ENCODE data around the gene STPG3. TPM values are rescaled to one million over a fixed set of nuclear protein-coding genes. Genes with fewer than 3 reads are reported as not detected.
"Not testable (repeated sequence)": the region's sequence is repeated elsewhere in the genome, so short reads cannot be mapped to it uniquely, and the experiment has no call there.

STPG3 gene
- total RNA-seq, 1 donor from 2014 or later, result not detected

- TF ChIP-seq CTCF (conservative IDR thresholded peaks at IDR 0.05; ENCODE audit: low read depth, low read length), result no peak
- DNase-seq (ENCODE audit: low read depth), result no peak
- no peak overlapping the region for H3K4me3 ChIP-seq (ENCODE audit: low read depth, low read length)
Measured at GRCh38 chr9:137234758-137235423, 16.2 kb upstream of the STPG3 start.

DNA sequence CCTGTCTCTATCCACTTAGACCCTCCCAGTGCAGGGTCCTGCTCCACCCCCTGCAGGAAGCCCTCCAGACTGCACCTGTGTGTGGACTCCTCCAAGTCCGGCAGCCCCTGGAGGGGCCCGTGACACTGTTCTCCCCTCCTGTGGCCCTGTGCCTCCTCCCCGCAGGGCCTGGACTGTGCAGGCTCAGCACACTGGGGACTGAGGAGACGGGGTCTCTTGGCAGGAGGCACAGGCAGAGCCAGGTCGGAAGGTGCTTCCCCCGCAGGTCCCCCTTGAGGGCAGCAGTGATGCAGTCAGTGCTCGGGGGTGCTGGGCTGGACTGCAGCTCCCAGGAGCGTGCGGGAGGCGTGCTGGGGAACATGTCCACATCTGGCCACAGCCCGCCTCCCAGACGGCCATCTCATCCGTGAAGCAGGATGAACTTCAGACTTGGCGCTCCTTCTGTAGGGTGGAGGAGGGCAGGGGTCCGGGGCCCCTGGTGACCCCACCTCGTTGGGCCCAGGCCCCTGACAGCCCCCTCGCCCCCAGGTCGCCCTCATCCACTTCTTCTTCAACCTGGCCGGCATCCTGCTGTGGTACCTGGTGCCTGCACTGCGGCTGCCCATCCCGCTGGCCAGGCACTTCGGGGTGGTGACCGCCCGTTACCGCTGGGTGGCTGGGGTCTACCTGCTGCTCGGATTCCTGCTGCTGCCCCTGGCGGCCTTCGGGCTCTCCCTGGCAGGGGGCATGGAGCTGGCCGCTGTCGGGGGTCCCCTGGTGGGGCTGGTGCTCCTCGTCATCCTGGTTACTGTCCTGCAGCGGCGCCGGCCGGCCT, 15.5 kb upstream of the STPG3 start:
- DNase-seq (ENCODE audit: low read depth), result no peak
- H3K4me3 ChIP-seq (ENCODE audit: low read depth, low read length), result peak overlapping the region; percentile 23
- TF ChIP-seq CTCF (conservative IDR thresholded peaks at IDR 0.05; ENCODE audit: low read depth, low read length), result no peak

DNA sequence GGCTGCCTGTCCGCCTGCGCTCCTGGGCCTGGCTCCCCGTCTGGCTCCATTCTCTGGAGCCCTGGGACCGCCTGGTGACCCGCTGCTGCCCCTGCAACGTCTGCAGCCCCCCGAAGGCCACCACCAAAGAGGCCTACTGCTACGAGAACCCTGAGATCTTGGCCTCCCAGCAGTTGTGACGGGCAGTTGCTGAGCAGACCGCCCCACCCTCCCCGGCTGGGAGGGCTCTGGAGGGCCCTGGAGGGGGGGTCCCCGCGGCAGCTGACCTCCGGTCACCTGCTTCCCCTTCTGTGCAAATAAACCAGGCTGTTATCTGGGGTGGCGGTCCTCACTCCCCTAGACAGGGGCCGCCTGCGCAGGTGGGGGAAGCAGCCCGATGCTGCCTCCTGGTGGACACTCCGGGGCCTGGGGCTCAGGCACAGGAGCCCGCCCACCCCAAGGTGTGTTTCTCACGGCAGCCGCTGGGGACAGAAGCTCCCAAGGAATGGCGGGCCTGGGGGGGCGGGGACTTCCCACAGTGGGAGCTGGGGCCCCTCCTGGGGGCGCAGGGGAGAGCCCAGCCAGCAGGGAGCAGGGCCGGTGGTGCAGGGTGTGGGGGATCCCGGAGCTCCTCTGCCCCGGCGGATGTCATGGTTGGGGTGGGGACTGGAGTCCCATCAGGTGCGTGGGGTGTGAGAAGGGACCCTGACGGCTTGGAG, 14.7 kb upstream of the STPG3 start:
- DNase-seq (ENCODE audit: low read depth), result no peak
- peak overlapping the region; percentile 23 for H3K4me3 ChIP-seq (ENCODE audit: low read depth, low read length)
- TF ChIP-seq CTCF (conservative IDR thresholded peaks at IDR 0.05; ENCODE audit: low read depth, low read length), result peak; percentile 95

GRCh38 chr9:137236936-137237421, 14.1 kb upstream of the STPG3 start:
- no peak for TF ChIP-seq CTCF (conservative IDR thresholded peaks at IDR 0.05; ENCODE audit: low read depth, low read length)
- DNase-seq (ENCODE audit: low read depth), result no peak
- H3K4me3 ChIP-seq (ENCODE audit: low read depth, low read length), result no peak overlapping the region

DNA sequence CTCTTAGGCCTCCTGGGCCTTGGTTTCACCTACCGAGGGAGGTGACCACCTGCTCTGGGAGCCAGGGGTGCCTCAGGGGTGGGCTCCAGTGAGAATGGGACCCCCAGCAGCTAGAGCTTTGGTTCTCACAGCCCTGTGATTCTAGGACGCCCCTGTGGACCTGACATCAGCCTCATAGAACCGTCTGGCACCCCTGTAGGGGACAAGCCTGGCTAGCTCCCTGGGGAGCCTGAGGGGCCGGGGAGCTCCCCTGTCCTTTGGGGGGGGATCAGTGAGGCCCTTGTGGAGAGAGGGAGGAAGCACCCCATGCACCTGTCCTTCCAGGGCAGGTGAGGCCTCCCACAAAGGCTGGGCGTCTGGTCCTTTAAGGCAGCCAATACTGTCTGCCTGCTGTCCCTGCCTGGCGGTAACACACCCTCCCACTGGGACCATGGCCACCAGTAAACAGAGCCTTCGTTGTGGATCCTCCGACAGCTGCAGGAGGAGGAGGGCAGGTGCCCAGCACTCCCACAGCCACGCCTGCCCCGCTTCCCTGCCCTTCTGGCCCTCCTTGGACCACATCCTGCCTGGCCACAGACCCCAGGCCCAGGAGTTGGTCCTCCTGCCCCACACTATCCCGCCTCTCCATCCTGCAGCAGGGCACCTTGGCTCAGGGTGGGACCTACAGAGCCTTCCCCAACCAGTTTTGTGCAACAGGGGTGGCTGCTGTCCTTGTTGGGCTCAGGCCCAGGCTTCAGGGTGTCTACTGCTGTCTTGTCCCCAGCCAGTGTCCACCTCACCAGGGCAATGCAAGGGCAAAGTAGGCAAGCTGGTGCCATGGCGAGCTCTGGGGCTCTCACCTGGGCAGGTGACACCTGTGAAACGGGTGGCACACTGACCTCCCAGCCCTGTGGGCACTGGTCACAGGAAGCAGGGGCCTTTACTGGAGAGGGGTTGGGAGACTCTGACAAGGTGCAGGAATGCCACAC, 13.0 kb upstream of the STPG3 start:
- DNase-seq (ENCODE audit: low read depth), result no peak
- no peak for TF ChIP-seq CTCF (conservative IDR thresholded peaks at IDR 0.05; ENCODE audit: low read depth, low read length)
- no peak overlapping the region for H3K4me3 ChIP-seq (ENCODE audit: low read depth, low read length)

DNA sequence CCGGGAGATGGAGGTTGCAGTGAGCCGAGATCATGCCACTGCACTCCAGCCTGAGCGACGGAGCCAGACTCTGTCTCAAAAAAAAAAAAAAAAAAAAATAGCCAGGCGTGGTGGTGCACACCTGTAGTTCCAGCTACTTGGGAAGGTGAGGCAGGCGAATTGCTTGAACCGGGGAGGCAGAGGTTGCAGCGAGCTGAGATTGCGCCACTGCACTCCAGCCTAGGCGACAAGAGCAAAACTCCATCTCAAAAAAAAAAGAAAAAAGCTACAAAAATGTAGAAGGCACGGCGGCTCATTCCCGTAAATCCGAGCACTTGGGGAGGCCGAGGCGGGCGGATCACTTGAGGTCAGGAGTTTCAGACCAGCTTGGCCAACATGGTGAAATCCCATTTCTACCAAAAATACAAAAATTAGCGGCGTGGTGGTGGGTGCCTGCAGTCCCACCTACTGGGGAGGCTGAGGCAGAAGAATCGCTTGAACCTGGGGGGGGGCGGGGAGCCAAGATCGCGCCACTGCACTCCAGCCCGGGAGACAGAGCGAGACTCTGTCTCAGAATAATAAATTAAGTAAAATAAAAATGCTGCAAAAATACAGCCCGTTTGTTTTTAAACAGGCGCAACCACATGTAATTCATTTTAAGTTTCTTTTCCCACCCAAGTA, 11.4 kb upstream of the STPG3 start:
- H3K4me3 ChIP-seq (ENCODE audit: low read depth, low read length), result peak overlapping the region; percentile 82
- DNase-seq (ENCODE audit: low read depth), result not testable (repeated sequence)
